Fibroblast of skin of scalp (primary cell): Measurements from ENCODE around the gene DENND11.

Experiments used
- DNase-seq: peaks from one replicate; pipeline ENCODE4 v3.0.0-alpha.2; 2013

The DENND11 gene

DNA sequence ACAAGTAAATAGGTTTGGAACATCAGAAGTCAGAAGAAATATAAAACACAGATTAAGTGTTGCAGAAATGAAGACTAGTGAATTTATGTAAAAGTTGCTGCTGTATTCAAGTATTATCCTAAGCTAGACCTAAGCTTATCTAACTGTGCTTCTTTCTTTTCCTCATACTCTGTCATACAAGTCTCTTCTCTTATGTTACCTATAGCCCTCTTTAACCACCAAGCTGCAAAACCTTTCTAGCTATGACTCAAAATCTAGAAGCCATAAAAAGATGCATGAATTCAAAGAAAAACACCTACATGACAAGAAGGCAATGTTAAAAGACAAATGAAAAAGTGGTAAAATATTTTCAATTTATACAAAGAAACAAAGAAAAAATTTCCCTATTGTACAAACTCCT, 23.0 kb downstream of the DENND11 start:
- DNase-seq: no peak

DNA sequence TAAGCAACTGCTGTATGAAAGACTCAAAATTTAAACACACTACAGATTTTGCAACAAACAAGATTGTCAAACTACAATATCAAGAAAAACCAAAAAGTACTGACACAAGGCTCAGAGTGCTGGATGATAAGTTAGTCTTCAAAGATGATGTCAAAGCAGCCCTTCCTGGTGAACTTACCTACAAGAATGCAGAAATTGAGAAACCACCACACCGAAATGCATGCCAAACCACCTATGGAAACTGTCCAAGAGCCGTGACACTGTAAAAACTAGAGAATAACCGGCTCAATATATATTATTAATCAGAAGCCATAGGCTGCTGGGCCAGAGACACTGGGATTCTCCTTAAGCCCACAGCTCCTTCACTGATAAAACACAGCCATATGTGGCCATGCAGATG, 25.3 kb downstream of the DENND11 start:
- DNase-seq: no peak

DNA sequence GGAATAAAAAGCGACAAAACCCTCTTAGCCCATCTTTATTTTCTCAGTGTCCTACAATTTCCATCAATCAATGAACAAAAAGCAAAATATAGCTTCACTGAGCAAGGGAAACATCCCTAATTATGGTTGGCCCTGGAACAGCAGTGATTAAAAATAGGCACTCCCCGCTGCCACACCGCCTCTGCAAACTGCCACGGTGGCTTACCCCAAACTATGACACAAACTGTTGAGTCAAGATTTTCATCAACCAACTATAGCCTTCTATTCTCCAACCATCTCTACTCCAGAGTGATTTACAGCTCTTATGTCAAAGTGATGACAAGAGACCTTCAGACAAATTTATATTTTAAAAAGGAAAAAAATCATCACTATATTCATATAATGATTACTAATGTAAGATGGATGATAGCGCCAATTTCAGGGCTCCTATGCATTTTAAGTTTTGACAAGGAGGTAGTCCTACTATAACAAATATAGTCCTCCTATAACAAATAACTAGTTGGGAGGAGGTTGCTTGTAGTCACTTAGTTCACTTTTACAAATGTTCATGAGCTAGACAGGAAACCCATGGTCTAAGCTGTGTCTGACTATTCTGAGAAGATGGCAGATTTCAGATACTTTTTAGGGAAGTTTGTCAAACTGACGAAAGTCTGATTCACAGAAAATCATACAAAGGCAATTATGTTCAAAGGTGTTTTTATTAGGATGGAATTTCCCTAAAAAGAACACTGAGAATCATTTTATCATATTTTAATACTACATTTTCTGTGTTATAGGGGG, 26.3 kb downstream of the DENND11 start:
- no peak for DNase-seq

DNA sequence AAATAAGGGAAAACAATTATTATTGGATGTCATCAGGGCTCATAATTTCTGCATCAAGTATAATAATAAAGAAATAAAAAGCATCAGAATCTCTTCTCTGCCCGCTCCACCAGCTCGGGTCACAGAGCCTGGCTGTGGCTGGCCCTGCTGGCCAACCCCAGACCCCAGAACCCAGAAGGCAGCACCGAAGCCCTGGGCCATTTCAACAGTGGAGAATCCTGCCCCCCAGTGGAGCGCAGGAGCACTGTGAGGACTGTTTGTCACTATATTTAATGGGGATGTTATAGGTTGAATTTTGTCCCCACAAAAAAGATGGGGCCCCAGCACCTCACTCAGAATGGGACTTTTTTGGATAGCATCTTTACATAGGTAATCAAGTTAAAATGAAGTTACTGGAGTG, 27.3 kb downstream of the DENND11 start:
- no peak for DNase-seq

DNA sequence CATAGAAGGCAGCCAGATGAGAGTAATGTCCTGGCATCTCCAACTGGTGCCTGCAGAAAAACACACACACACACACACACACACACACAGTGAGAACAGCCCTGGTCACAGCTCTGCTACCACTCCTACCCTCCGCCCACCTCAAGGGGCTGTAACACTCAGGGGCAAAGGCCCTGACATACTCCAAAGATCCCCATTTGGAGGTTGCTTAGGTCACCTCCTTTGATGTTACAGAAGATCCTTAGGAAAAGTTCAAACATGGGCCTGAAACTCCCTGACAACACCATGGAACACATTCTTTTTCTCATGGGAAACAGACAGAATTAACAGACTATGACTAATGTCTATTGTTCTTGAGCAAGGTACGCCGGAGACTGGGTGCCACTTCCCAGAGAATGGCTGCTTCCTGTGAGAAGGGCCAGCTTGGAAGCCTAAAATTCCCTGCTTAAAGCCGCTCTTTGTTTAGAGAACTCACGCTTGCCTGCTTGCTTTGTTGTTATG, 27.7 kb downstream of the DENND11 start:
- no peak for DNase-seq

DNA sequence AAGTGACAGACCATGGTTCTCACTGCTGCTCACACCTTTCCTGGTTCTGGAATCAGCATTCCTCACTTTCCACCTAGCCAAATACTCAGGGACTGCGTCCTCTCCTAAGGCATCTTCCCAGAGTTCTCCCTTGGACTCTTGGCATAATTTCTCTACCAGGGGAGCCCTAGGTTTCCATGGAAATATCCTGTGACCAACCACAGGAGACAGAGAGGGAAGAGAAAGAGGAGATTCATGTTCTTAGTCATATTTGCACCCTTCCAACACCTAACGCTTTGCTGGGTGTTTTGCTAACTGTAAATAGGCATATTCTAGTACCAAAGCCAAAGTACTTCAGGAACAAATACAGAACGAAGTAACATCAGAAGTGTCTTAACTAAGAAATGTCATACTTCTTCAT, 28.6 kb downstream of the DENND11 start:
- no peak for DNase-seq

DNA sequence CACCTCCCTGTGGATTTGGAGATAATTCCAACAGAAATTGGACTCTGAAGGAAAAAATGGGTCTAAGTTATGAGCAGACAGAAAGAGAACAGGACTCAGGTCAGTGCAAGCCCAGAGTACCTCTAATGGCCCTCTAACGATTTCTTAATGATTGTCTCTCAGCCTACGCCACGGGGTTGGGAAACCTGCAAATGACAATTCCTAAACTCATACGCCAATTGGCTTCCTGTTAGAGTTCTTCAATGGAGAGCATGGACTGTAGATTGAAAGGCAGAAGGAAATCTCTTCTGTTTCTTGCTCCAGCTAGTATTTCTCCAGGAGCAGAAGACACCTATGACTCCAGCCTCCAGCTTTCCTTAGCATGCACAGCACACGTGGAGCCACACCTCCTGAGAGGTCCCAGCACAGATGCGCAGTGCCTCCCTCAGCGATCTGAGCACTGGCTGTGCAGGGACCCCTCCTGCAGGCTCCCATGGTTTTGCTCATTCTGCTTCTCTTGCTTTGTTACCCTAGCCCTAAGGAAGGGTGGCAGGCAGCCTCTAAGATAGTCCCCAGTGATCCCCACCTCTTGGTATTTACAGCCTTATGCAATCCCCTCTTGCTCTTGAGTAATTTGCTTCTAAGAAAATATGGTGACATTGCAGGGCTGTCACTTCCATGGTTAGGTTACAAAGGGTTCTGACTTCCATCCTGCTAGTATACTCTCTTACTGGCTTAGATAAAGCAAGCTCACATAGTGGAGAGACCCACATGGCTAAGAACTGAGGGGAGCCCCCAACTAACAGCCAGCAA, 30.1 kb downstream of the DENND11 start:
- DNase-seq: no peak

DNA sequence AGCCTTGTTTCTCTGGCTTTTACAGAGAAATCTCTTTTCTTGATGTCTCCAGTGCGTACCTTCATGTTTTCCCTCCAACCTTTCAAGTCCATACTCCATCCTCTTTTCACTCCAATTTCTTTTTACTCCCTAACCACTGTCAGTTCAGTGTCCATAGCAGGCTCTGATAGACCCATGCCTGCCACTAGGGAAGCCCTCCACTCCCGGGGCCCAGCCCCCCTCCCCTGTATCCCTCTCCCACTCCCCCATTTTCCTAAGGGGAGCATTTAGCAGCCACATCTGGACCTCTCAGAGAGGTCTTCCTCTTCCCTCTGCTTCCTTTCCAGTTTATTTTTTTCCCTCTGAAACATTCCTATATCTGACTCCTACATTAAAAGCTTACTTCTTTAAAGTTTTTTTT, 33.1 kb downstream of the DENND11 start:
- no peak for DNase-seq

DNA sequence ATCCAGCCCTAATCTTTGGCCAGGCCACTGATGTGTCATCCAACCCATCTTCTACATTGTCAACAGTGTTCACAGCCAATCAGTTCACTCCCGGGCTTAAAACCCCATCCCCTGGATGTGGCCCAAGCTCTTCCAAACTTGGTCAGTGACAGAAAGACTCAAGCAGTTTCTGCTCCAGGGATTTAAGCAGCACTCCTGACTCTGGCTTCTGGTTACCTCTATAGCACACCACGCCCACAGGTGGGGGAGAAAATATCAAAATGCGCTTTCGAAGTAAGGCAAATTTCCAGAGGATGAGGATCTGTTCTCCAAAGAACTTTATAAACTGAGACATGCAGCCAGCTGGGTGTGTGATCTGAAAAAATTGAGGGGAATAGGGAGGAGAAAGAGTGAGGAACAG, 35.9 kb downstream of the DENND11 start:
- DNase-seq: no peak

DNA sequence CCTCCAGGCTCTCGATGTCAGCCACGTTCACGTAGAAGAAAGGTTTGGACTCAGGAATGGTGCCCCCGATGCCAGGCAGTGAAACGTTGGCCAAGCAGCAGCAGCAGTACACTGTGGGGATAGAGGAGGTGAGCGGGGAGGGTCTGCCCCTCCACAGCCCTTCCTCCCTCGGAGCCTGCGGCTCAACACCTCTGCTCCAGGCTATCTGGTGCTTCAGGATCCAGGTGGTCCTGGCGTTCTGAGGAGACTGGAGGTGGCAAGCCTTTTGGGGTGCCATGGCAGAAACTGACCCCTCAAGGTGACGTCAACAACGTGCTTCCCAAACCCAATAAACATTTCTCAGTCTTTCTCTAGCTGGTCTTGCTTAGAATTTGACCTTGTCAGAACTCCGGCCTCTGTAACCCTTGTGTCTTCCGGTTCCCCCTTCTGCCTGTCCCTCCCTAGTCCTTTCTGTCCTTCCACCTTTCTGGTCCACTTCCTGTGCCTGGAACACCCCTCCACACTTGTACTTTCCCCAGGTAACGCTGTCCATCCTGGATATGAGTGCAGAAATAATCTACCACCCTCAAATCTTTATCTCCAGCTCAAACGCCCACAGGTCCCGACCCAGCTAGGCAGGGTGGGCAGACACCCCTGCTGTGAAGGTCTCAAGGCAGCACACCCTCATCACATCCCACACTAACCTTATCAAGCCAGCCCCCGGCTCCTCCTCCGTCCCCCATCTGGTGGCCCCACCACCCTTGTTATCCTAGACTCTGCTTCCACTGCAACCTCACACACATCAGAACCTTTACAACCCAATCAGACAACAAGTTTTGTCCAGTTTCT, 36.5 kb downstream of the DENND11 start:
- no peak for DNase-seq

DNA sequence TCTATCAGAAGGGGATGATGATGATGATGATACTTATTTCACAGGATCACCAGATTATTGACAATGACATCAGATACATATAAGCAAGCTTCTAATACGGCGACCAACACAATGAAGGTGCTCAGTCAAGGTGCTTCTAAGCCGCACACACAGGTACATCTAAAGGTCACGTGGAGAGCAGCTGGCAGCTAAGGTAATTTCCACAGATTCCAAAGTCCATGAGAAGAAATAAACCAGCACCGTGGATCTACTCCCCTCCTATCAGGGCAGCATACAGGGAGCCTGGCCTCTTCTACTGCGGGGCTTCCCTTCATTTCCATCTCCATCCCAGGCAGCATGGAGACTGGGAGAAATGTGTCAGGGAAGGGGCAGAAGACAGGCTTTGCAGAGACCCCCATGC, 37.5 kb downstream of the DENND11 start:
- DNase-seq: no peak

DNA sequence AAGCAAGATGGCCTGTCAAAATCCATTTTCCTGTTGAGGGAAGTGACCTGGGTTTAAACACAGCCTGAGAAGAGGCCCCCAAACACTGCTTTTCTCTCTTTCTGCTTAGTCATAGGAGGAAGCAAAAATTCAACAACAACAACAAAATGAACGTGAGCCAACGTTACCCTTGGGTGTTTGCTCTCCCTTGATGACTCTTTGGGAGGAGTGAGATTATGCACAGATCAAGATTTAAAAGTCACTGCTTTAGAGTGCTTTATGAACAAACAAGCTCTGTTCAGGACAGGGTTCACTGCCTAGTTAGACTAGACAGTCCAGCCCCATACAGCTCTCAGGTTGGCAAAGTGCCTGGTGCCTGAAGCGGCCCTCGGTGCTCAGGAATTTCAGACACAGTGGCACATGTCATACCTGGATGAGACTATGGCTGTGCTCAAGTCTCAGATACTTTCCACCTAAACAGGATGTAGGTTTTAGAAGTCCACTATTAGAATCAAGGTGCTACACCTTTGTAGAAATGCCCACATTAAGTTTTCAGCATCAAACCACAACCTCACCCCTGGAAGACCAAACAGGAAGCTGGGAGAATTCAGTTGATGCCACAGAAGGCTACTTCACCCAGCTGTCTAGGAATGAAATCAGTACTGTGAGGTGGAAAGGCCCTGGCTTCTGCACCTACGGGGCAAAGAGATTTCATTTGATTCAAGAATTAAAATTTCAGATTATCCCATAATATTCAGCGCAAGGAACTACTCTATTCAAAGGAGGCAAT, 38.7 kb downstream of the DENND11 start:
- no peak for DNase-seq

DNA sequence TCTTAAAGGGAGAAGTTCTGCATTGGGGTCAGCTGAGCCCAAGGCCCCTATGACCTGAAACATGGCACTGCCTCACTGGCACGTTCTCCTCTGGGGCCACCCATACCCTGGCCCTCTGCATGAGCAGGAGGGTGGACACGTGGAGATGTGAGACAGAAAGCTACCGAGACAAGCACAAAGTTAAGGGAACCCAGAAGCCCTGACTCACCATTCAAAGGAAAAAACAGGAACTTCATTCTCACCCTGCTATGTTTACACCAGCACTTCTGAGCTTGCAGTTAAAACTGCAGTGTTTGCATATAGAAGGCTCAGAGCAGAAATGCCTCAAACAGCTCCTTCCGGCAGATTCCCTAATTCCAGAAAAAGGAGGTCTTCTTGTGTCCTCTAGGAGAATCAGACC, 41.7 kb downstream of the DENND11 start:
- no peak for DNase-seq

DNA sequence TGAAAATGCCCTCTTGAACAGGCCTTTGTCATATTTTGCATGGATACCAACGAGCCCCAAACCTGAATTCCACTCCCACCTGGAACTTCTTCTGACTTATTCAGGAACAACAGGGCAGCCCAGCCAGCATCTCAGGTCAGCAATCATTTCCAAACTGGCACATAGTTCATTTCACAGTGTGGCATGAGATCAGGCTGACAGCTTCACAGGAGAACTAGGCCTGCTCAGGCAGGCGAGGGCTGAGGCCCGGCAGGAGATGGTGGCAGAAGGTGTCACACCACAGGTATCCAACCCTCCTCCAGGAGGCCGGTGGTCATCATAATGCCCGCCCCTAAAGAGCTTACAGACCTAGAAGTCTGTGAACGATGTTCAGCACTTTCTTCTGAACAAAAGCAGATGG, 42.5 kb downstream of the DENND11 start:
- DNase-seq: no peak

DNA sequence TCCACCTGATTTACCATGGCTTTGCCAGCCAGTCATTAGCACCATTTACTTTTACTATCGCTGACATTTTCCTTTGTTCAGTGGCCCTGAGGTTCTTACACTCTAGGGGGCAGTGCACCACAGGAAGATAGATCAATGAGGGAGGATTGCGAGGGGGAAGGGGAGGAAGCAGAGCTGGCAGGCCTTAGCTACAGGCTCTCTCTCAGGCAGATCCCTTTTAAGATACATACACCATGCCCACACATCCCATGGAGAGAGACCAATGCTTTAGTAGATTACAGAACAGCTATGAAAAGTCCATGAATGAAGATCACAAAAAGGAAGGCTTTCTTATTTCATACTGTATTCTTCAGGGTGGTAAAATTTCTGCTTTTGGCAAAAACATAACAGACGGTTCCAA, 47.4 kb downstream of the DENND11 start:
- peak; percentile 64 for DNase-seq

DNA sequence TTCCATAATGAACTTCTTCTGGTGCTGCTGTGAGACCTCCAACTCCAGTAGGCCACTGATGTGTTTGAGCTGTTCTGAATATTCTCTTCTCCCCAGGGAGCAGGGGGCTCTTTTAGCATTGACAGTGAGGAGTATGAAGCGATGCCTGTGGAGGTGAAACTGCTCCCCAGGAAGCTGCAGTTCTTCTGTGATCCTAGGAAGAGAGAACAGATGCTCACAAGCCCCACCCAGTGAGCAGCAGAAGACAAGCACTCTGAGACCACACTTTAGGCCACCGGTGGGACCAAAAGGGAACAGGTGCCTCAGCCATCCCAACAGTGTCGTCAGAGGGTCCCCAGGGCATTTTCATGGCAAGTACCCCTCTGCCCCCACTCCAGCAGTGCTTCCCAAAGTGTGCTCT, 49.3 kb downstream of the DENND11 start:
- no peak for DNase-seq
